Measurements from ENCODE around the gene ANKS4B. TPM values are rescaled to one million over a fixed set of nuclear protein-coding genes. Genes with fewer than 3 reads are reported as not detected.
"Not testable (repeated sequence)": the region's sequence is repeated elsewhere in the genome, so short reads cannot be mapped to it uniquely, and the experiment has no call there.

ANKS4B gene
- total and polyA plus RNA-seq, 2 experiments from 2014 or later, result 0.07 TPM; not detected in 1

DNA sequence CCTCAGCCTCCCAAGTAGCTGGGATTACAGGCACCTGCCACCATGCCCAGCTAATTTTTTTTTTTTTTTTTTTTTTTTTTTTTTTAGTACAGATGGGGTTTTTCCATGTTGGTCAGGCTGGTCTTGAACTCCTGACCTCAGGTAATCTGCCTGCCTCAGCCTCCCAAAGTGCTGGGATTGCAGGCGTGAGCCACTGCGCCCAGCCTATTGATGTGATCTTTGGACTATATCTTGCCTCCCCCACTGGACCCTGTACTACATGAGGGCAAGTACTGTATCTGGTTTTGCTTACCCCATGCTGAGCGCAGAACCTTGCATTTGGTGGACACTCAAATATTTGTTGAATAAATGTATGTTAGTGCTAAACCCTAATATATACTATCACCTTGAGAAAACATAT is 39.3 kb downstream of the ANKS4B start:
- H3K27me3 ChIP-seq (ENCODE audit: insufficient read depth); H3K9me2 ChIP-seq (ENCODE audit: insufficient read depth); H3K27ac ChIP-seq (ENCODE audit: low read depth); H3K36me3 ChIP-seq (ENCODE audit: insufficient read depth); H3K36me3 Mint-ChIP-seq (ENCODE audit: low read depth); H3K27ac Mint-ChIP-seq; H4K20me1 ChIP-seq (replicated peaks; ENCODE audit: insufficient read depth); H3K4me3 Mint-ChIP-seq; ATAC-seq; DNase-seq (ENCODE audit: low spot score); H3K4me2 ChIP-seq; H3K9me3 Mint-ChIP-seq; H3F3A ChIP-seq (replicated peaks; ENCODE audit: low read depth); H3K79me2 ChIP-seq (replicated peaks; ENCODE audit: insufficient read depth); H2AFZ ChIP-seq; H3K4me3 ChIP-seq; H3K27me3 Mint-ChIP-seq (ENCODE audit: insufficient read depth, low read depth, poor library complexity): not testable (repeated sequence)
- peaks cover 17% of the 10 kb centered on the region; the same call in 1 of the 2 replicates for H3K4me1 ChIP-seq (ENCODE audit: insufficient read depth)
- H3K4me1 Mint-ChIP-seq, result peaks cover 17% of the 10 kb centered on the region

DNA sequence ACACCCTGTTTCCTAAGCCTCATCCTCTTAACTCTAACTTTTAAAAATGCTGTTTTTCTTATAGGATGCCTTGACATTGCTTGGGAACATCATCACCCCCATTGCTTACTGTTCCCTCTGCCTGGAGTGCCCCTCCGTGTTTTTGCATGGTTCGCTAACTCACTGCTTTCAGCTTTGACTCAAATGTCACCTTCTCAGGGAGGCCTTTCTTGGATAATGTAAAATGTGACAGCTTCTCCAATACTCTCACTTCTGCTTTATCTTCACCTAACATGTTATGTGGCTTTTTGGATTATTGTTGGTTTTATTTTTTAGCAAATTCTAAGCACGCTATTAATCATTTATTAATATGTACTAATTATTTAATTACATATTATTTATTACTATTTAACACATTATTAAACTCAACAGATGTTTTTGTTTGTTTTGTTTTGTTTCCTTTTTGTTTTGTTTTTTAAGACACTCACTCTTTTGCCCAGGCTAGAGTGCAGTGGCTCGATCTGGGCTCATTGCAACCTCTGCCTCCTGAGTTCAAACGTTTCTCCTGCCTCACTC is 40.8 kb downstream of the ANKS4B start:
- Histone ChIP-seq H3K4me3 (no peak overlapping the region), H3F3A (replicated peaks; ENCODE audit: low read depth) (no peaks in the 10 kb centered on the region), H3K4me2 (no peak overlapping the region), H3K27me3 (ENCODE audit: insufficient read depth) (peaks cover 13% of the 10 kb centered on the region; the same call in 1 of the 2 replicates), H3K4me1 (ENCODE audit: insufficient read depth) (peaks cover 17% of the 10 kb centered on the region; the same call in 1 of the 2 replicates), H2AFZ (no peak overlapping the region), H3K79me2 (replicated peaks; ENCODE audit: insufficient read depth) (no peaks in the 10 kb centered on the region), H3K9me2 (ENCODE audit: insufficient read depth) (no peaks in the 10 kb centered on the region), H4K20me1 (replicated peaks; ENCODE audit: insufficient read depth) (no peaks in the 10 kb centered on the region; the same call in 1 of the 2 replicates), H3K27ac (ENCODE audit: low read depth) (no peak overlapping the region), H3K36me3 (ENCODE audit: insufficient read depth) (no peaks in the 10 kb centered on the region)
- Mint-ChIP-seq H3K4me1 (peaks cover 19% of the 10 kb centered on the region), H3K4me3 (no peak overlapping the region; the same call in 2 of the 3 replicates), H3K9me3 (no peaks in the 10 kb centered on the region), H3K27me3 (ENCODE audit: insufficient read depth, low read depth, poor library complexity) (peaks cover 9% of the 10 kb centered on the region), H3K36me3 (ENCODE audit: low read depth) (no peaks in the 10 kb centered on the region), H3K27ac (no peak overlapping the region)
- ATAC-seq, result no peak
- TF ChIP-seq POLR2AphosphoS5 (IDR thresholded peaks at IDR 0.05; ENCODE audit: low read depth) (no peak), ZNF331 (CRISPR knock-in tag; IDR thresholded peaks at IDR 0.05; ENCODE audit: low read depth) (no peak)
- no peak for DNase-seq (ENCODE audit: low spot score)

DNA sequence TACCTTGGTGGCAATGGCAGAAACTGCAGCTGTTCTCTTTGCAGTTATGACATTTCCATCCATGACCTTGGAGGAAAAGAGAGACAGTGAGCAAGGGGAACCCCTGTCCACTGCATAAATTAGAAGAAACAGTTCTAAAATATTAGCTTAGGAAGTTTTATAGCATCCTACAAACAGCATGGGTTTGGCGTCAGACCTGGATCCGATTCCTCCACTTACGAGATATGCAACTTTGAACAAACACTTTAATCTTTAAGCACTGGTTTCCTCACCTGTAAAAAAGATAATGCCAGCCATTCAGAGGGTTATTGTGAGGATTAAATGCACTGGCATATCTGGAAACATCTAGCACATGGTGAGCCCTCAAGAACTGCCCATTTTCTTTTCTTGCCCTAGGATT is 42.0 kb downstream of the ANKS4B start:
- no peak overlapping the region for H2AFZ ChIP-seq
- no peak for DNase-seq (ENCODE audit: low spot score)
- H3K4me1 ChIP-seq (ENCODE audit: insufficient read depth), result peaks cover 17% of the 10 kb centered on the region; the same call in 1 of the 2 replicates
- no peak overlapping the region for H3K4me3 ChIP-seq
- no peak overlapping the region for H3K27ac Mint-ChIP-seq
- no peak overlapping the region for H3K4me3 Mint-ChIP-seq
- H3K9me2 ChIP-seq (ENCODE audit: insufficient read depth), result no peaks in the 10 kb centered on the region
- no peaks in the 10 kb centered on the region for H3F3A ChIP-seq (replicated peaks; ENCODE audit: low read depth)
- H3K27ac ChIP-seq (ENCODE audit: low read depth), result no peak overlapping the region
- H3K36me3 Mint-ChIP-seq (ENCODE audit: low read depth), result no peaks in the 10 kb centered on the region
- H3K27me3 ChIP-seq (ENCODE audit: insufficient read depth), result peaks cover 18% of the 10 kb centered on the region; the same call in 1 of the 2 replicates
- no peak for ATAC-seq
- H3K9me3 Mint-ChIP-seq, result no peaks in the 10 kb centered on the region
- H4K20me1 ChIP-seq (replicated peaks; ENCODE audit: insufficient read depth), result no peaks in the 10 kb centered on the region; the same call in 1 of the 2 replicates
- H3K36me3 ChIP-seq (ENCODE audit: insufficient read depth), result no peaks in the 10 kb centered on the region
- peaks cover 19% of the 10 kb centered on the region for H3K4me1 Mint-ChIP-seq
- no peaks in the 10 kb centered on the region for H3K79me2 ChIP-seq (replicated peaks; ENCODE audit: insufficient read depth)
- H3K27me3 Mint-ChIP-seq (ENCODE audit: insufficient read depth, low read depth, poor library complexity), result peaks cover 9% of the 10 kb centered on the region
- H3K4me2 ChIP-seq, result no peak overlapping the region
- TF ChIP-seq POLR2AphosphoS5 (IDR thresholded peaks at IDR 0.05; ENCODE audit: low read depth) (no peak), EZH2 (IDR thresholded peaks at IDR 0.05; ENCODE audit: low read depth, unreplicated experiment) (no peak), JUNB (IDR thresholded peaks at IDR 0.05; ENCODE audit: unreplicated experiment) (no peak), CREB1 (CRISPR knock-in tag; IDR thresholded peaks at IDR 0.05; ENCODE audit: low read depth) (no peak), ZNF331 (CRISPR knock-in tag; IDR thresholded peaks at IDR 0.05; ENCODE audit: low read depth) (no peak), EZH2phosphoT487 (IDR thresholded peaks at IDR 0.05; ENCODE audit: unreplicated experiment) (no peak), STAT1 (IDR thresholded peaks at IDR 0.05; ENCODE audit: unreplicated experiment) (no peak)
- TF ChIP-seq, protein P1, sequence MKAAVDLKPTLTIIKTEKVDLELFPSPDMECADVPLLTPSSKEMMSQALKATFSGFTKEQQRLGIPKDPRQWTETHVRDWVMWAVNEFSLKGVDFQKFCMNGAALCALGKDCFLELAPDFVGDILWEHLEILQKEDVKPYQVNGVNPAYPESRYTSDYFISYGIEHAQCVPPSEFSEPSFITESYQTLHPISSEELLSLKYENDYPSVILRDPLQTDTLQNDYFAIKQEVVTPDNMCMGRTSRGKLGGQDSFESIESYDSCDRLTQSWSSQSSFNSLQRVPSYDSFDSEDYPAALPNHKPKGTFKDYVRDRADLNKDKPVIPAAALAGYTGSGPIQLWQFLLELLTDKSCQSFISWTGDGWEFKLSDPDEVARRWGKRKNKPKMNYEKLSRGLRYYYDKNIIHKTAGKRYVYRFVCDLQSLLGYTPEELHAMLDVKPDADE (IDR thresholded peaks at IDR 0.05), result no peak
- TF ChIP-seq, protein P2, sequence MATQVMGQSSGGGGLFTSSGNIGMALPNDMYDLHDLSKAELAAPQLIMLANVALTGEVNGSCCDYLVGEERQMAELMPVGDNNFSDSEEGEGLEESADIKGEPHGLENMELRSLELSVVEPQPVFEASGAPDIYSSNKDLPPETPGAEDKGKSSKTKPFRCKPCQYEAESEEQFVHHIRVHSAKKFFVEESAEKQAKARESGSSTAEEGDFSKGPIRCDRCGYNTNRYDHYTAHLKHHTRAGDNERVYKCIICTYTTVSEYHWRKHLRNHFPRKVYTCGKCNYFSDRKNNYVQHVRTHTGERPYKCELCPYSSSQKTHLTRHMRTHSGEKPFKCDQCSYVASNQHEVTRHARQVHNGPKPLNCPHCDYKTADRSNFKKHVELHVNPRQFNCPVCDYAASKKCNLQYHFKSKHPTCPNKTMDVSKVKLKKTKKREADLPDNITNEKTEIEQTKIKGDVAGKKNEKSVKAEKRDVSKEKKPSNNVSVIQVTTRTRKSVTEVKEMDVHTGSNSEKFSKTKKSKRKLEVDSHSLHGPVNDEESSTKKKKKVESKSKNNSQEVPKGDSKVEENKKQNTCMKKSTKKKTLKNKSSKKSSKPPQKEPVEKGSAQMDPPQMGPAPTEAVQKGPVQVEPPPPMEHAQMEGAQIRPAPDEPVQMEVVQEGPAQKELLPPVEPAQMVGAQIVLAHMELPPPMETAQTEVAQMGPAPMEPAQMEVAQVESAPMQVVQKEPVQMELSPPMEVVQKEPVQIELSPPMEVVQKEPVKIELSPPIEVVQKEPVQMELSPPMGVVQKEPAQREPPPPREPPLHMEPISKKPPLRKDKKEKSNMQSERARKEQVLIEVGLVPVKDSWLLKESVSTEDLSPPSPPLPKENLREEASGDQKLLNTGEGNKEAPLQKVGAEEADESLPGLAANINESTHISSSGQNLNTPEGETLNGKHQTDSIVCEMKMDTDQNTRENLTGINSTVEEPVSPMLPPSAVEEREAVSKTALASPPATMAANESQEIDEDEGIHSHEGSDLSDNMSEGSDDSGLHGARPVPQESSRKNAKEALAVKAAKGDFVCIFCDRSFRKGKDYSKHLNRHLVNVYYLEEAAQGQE (IDR thresholded peaks at IDR 0.05; ENCODE audit: unreplicated experiment), result no peak
- TF ChIP-seq, protein P3, sequence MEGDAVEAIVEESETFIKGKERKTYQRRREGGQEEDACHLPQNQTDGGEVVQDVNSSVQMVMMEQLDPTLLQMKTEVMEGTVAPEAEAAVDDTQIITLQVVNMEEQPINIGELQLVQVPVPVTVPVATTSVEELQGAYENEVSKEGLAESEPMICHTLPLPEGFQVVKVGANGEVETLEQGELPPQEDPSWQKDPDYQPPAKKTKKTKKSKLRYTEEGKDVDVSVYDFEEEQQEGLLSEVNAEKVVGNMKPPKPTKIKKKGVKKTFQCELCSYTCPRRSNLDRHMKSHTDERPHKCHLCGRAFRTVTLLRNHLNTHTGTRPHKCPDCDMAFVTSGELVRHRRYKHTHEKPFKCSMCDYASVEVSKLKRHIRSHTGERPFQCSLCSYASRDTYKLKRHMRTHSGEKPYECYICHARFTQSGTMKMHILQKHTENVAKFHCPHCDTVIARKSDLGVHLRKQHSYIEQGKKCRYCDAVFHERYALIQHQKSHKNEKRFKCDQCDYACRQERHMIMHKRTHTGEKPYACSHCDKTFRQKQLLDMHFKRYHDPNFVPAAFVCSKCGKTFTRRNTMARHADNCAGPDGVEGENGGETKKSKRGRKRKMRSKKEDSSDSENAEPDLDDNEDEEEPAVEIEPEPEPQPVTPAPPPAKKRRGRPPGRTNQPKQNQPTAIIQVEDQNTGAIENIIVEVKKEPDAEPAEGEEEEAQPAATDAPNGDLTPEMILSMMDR (conservative IDR thresholded peaks at IDR 0.05; ENCODE audit: low read depth in 2 of 2), result no peak

Measured in GM23338 (cell line).